Peyer's patch (tissue), 4 donors: ENCODE measurements around the gene SLC16A7. TPM values are rescaled to one million over a fixed set of nuclear protein-coding genes. Genes with fewer than 3 reads are reported as not detected.

Experiments used
- DNase-seq, 3 donors: peaks; one replicate each; pipeline ENCODE4 v3.0.0-alpha.2; 2017 to 2019
- H3K27ac ChIP-seq, 4 donors: fragments of 200-600 bp; sonication (generic); one replicate each; pipeline ENCODE4 v1.5.1; 2016 to 2019
- H3K27me3 ChIP-seq, 2 donors: fragments of 200-600 bp; sonication (generic); one replicate each; pipeline ENCODE4 v1.5.1; 2019
- H3K36me3 ChIP-seq, 3 donors: fragments of 200-600 bp; sonication (generic); one replicate each; pipeline ENCODE4 v1.5.1; 2016 to 2019
- H3K4me1 ChIP-seq, 4 donors: fragments of 200-600 bp; sonication (generic); one replicate each; pipeline ENCODE4 v1.5.1; 2016 to 2019
- H3K4me3 ChIP-seq, 4 donors: fragments of 200-600 bp; sonication (generic); 1 replicate in 3 of 4; 2 replicates in 1 of 4; pipeline ENCODE4 v1.5.1; 2016 to 2019; ENCODE audit warnings: mild to moderate bottlenecking in 1 of 4
- H3K9me3 ChIP-seq, 4 donors: fragments of 200-600 bp; sonication (generic); one replicate each; pipeline ENCODE4 v1.5.1; 2016 to 2019; ENCODE audit warnings: mild to moderate bottlenecking in 1 of 4
- POLR2A ChIP-seq, 2 donors: fragments of 450-650 bp; IDR thresholded peaks; one replicate each; pipeline ENCODE4 v1.5.1; 2017; ENCODE audit warnings: antibody characterized with exemption in 2 of 2, mild to moderate bottlenecking in 2 of 2, moderate library complexity in 2 of 2
- total RNA-seq, 4 donors: library from RNA; depleted of rRNA; stranded (reverse); fragments of >200 nt; gene quantifications; one replicate each; pipeline ENCODE4 v1.1.0, GENCODE V29; 2016
- TF ChIP-seq, protein P1 (sequence below), 6 experiments: fragments of 450-650 bp in 4 of 6; fragments of 200-600 bp in 2 of 6; sonication (generic) in 1 of 6; IDR thresholded peaks; one replicate each; pipeline ENCODE4 v1.5.1; 2017 to 2019; ENCODE audit warnings: antibody characterized with exemption in 6 of 6, mild to moderate bottlenecking in 3 of 6, moderate library complexity in 1 of 6

The SLC16A7 gene
- total RNA-seq, 4 donors from 2014 or later, result 5.0 to 19.4 (median 12.1) TPM

DNA sequence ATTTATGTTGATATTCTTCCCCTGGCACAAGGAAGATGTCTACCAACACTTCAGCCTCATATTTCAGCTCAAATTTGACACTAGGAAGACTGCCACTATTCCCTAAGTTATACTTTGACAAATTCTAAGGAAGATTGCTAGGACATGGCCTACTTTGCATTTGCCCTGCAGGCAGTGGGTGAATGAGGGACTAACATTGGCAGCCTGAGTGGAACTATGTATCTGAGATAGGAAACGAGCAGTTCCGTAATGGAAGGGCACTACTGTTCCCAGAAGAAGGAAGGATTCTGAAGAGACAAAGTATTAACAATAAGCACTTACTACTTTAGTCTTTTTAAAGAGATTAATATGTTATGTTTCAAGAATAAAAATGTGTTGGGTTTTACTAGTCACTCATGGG lies 115.1 kb downstream of the SLC16A7 start:
- H3K27me3 ChIP-seq, result no peaks in the 10 kb centered on the region
- H3K4me3 ChIP-seq, result no peak overlapping the region
- TF ChIP-seq POLR2A (IDR thresholded peaks at IDR 0.05), result no peak
- TF ChIP-seq, protein P1, sequence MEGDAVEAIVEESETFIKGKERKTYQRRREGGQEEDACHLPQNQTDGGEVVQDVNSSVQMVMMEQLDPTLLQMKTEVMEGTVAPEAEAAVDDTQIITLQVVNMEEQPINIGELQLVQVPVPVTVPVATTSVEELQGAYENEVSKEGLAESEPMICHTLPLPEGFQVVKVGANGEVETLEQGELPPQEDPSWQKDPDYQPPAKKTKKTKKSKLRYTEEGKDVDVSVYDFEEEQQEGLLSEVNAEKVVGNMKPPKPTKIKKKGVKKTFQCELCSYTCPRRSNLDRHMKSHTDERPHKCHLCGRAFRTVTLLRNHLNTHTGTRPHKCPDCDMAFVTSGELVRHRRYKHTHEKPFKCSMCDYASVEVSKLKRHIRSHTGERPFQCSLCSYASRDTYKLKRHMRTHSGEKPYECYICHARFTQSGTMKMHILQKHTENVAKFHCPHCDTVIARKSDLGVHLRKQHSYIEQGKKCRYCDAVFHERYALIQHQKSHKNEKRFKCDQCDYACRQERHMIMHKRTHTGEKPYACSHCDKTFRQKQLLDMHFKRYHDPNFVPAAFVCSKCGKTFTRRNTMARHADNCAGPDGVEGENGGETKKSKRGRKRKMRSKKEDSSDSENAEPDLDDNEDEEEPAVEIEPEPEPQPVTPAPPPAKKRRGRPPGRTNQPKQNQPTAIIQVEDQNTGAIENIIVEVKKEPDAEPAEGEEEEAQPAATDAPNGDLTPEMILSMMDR (IDR thresholded peaks at IDR 0.05), result no peak
- H3K27ac ChIP-seq, result no peak overlapping the region
- DNase-seq, result no peak
- no peaks in the 10 kb centered on the region for H3K36me3 ChIP-seq
- H3K9me3 ChIP-seq, result no peaks in the 10 kb centered on the region
- no peaks in the 10 kb centered on the region for H3K4me1 ChIP-seq

- no peak for TF ChIP-seq POLR2A (IDR thresholded peaks at IDR 0.05)
- TF ChIP-seq, protein P1 (IDR thresholded peaks at IDR 0.05), result no peak
- no peak for DNase-seq
- Histone ChIP-seq H3K27ac (no peak overlapping the region), H3K27me3 (no peaks in the 10 kb centered on the region), H3K4me1 (no peaks in the 10 kb centered on the region), H3K9me3 (no peaks in the 10 kb centered on the region), H3K4me3 (no peak overlapping the region), H3K36me3 (no peaks in the 10 kb centered on the region)
These were observed 119.6 kb downstream of the SLC16A7 start for GRCh38 chr12:59715434-59715833.

DNA sequence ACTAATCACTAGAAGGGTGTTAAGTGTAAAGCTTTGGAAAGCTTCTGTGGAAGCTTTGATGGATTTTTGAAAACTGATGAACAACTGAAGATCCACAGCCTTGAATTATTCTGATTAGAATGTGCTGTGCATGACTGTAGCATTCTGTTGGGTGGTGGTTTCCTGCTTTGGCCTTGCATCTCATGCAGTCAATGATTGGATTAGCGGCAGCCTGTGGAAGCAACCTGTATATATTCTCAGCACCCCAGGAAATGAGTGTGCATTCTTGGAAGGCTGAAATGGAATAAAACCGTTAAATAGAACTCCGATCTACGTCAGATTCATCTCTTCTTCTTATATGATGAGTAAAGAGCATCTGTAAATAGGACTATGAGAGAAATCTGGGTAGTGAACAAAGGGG lies 120.2 kb downstream of the SLC16A7 start:
- H3K9me3 ChIP-seq, result no peaks in the 10 kb centered on the region
- H3K4me1 ChIP-seq, result no peaks in the 10 kb centered on the region
- no peak overlapping the region for H3K27ac ChIP-seq
- H3K4me3 ChIP-seq, result no peak overlapping the region
- no peak for DNase-seq
- H3K36me3 ChIP-seq, result no peaks in the 10 kb centered on the region
- TF ChIP-seq, protein P1 (IDR thresholded peaks at IDR 0.05), result no peak
- no peak for TF ChIP-seq POLR2A (IDR thresholded peaks at IDR 0.05)
- no peaks in the 10 kb centered on the region for H3K27me3 ChIP-seq

DNA sequence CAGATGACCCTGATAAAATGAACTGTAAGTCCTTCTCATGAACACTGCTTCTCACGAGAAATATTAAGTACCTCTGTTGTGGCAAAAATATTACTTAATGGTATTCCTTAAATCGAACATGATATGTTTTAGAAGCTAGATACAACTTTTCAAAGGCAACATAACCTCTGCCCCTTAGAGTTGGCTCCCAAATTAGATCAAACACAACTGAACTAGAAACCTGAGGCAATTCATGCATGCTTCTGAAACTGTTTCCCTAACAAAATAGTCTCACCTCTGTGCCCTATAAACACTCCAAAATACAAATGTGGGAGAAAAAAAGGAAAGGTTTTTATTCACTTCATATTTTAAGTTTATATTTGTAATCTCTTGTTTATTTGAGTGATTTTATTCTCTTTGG lies 121.6 kb downstream of the SLC16A7 start:
- Histone ChIP-seq H3K9me3 (no peaks in the 10 kb centered on the region), H3K27me3 (no peaks in the 10 kb centered on the region), H3K36me3 (no peaks in the 10 kb centered on the region), H3K4me1 (no peaks in the 10 kb centered on the region), H3K4me3 (no peak overlapping the region), H3K27ac (no peak overlapping the region)
- no peak for TF ChIP-seq POLR2A (IDR thresholded peaks at IDR 0.05)
- TF ChIP-seq, protein P1 (IDR thresholded peaks at IDR 0.05), result no peak
- no peak for DNase-seq

DNA sequence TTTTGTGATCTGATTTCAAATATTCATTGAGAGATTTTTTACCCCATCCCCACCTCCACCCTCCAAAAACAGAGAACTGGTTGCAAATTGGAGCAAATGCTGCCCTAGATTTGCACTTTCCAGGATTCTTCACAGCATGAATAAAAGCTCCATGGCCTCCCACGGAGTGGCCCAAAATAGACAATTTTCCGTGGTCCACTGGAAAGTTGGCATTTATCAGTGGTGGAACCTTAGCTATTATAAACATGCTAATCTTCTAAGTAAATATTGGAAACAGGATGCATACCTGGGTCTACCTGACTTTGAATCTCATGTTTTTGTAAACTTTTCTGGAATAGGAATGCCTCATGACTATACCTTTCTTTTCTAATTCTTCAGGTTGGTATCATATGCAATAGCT lies 123.9 kb downstream of the SLC16A7 start:
- Histone ChIP-seq H3K9me3 (no peaks in the 10 kb centered on the region), H3K27me3 (no peaks in the 10 kb centered on the region), H3K36me3 (no peaks in the 10 kb centered on the region), H3K4me3 (no peak overlapping the region), H3K4me1 (no peaks in the 10 kb centered on the region), H3K27ac (no peak overlapping the region)
- TF ChIP-seq, protein P1 (IDR thresholded peaks at IDR 0.05), result no peak
- no peak for TF ChIP-seq POLR2A (IDR thresholded peaks at IDR 0.05)
- no peak for DNase-seq

- TF ChIP-seq, protein P1 (IDR thresholded peaks at IDR 0.05), result no peak
- TF ChIP-seq POLR2A (IDR thresholded peaks at IDR 0.05), result no peak
- Histone ChIP-seq H3K9me3 (no peaks in the 10 kb centered on the region), H3K4me3 (no peak overlapping the region), H3K4me1 (no peaks in the 10 kb centered on the region), H3K27ac (no peak overlapping the region), H3K27me3 (no peaks in the 10 kb centered on the region), H3K36me3 (no peaks in the 10 kb centered on the region)
- DNase-seq, result no peak
These were observed 127.7 kb downstream of the SLC16A7 start for GRCh38 chr12:59723520-59723919.
